Bronchial epithelial cell (primary cell): ENCODE data around the gene TSPEAR. TPM values are rescaled to one million over a fixed set of nuclear protein-coding genes. Genes with fewer than 3 reads are reported as not detected.

ENCODE experiments used
- DNase-seq: peaks from one replicate; pipeline ENCODE4 v3.0.0-alpha.2; 2010; ENCODE audit warnings: low read depth
- FAIRE-seq: peaks from 2 replicates; lab custom pipeline; 2011; peaks lifted over from hg19 to GRCh38; lab: Jason Lieb, UNC
- H3K27me3 ChIP-seq: 2 replicates; pipeline ENCODE4 v1.5.1; 2011; ENCODE audit warnings: low read length; ENCODE audit not compliant: control insufficient read depth, insufficient read depth
- H3K36me3 ChIP-seq: 2 replicates; pipeline ENCODE4 v1.5.1; 2011; ENCODE audit warnings: low read length; ENCODE audit not compliant: control insufficient read depth, insufficient read depth
- H3K4me3 ChIP-seq: 2 replicates; pipeline ENCODE4 v1.5.1; 2011; ENCODE audit warnings: mild to moderate bottlenecking, low read depth, low read length, control low read depth
- total RNA-seq: library from RNA; depleted of rRNA; stranded (reverse); fragments of >200 nt; gene quantifications from 2 replicates; pipeline ENCODE4 v1.2.1, GENCODE V29; 2014
- TF ChIP-seq, protein P1 (sequence below): IDR thresholded peaks from 2 replicates; pipeline ENCODE4 v1.5.1; 2011; ENCODE audit warnings: mild to moderate bottlenecking, moderate library complexity, low read length, control low read depth, inconsistent platforms; ENCODE audit not compliant: insufficient read depth, severe bottlenecking

TSPEAR gene
- total RNA-seq, 1 donor from 2014 or later: not detected

DNA sequence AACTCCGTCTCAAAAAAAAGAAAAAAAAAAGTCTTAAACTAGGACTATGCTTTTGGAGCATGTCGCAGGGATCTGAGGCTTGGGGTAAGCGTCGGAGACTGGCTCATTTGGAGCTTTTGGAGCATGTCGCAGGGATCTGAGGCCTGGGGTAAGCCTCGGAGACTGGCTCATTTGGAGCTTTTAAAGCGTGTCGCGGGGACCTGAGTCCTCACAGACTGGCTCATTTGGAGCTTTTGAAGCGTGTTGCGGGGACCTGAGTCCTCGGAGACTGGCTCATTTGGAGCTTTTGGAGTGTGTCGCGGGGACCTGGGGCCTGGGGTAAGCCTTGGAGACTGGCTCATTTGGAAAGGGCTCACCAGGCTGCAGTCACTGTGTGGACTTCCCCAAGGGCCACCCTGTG lies 13.6 kb upstream of the TSPEAR start:
- TF ChIP-seq, protein P1, sequence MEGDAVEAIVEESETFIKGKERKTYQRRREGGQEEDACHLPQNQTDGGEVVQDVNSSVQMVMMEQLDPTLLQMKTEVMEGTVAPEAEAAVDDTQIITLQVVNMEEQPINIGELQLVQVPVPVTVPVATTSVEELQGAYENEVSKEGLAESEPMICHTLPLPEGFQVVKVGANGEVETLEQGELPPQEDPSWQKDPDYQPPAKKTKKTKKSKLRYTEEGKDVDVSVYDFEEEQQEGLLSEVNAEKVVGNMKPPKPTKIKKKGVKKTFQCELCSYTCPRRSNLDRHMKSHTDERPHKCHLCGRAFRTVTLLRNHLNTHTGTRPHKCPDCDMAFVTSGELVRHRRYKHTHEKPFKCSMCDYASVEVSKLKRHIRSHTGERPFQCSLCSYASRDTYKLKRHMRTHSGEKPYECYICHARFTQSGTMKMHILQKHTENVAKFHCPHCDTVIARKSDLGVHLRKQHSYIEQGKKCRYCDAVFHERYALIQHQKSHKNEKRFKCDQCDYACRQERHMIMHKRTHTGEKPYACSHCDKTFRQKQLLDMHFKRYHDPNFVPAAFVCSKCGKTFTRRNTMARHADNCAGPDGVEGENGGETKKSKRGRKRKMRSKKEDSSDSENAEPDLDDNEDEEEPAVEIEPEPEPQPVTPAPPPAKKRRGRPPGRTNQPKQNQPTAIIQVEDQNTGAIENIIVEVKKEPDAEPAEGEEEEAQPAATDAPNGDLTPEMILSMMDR: no peak
- Histone ChIP-seq H3K27me3 (no peaks in the 10 kb centered on the region), H3K4me3 (no peak overlapping the region), H3K36me3 (no peaks in the 10 kb centered on the region)
- FAIRE-seq: no peak
- no peak for DNase-seq

DNA sequence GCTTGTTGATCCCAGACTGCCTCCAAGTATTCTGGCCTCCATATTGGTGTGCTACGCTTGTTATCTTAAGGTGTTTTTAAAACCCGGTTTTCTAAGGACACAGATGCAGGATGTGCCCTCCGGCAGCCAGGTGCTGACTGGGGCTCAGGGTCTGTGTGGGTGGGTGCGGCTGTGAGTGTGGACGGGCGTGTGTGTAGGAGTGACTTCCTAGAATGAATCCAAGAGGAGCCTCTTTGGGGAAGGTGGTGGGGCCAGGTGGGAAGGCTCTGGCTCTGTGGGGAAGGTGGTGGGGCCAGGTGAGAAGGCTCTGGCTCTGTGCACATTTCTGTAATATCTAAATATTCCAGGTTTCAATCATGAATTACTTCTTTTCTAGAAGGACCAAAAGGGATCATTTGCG lies 12.8 kb upstream of the TSPEAR start:
- TF ChIP-seq, protein P1: no peak
- H3K4me3 ChIP-seq: no peak overlapping the region
- no peaks in the 10 kb centered on the region for H3K36me3 ChIP-seq
- FAIRE-seq (no peak), DNase-seq (no peak)
- no peaks in the 10 kb centered on the region for H3K27me3 ChIP-seq

DNA sequence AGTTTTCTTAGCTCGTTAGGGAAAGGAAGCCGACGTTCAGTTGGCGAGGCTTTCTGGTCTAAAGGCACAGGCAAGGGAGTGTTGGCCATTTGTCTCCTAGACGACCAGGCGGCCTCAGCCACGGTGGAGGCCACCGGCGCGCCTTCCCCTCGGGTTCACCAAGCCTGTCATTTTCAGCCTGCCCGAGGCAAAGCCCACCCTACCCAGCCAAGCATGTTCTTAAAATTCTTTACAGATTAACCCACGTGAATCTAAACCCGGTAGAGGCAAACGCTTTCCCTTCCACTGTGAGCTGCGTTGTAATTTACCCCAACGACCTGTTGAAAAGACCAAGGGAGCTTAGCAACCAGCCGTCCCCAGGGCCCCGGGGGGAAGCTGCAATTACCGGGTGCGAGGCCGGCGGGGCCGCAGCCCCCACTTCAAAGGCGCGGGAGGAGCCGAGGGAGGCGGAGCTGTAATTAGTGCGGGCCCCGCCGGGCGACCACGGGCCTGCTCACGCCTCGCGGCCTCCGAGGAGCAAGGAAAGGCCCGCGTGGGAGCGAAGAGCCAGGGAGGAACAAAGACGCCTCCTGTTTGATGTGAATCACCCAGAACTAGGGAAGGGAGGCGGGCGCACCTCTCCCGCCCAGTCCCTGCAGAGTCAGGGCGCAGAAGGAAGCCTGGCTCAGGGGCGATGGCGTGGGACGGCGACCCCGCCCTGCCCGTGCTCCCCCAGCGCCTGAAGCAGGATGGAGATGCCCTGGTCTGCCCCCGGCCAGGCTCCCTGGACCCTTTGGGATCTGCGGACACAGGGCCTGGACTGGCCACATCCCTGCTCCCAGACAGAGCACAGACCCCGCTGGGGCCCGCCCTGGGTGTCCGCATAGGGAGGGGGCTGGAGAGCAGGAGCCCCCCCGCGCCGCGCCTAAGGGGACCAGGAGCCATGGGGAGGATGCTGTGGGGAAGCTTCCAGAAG lies 12.1 kb upstream of the TSPEAR start:
- Histone ChIP-seq H3K4me3 (no peak overlapping the region), H3K27me3 (peaks cover under 1% of the 10 kb centered on the region), H3K36me3 (no peaks in the 10 kb centered on the region)
- FAIRE-seq: no peak
- DNase-seq: no peak
- TF ChIP-seq, protein P1: no peak

- TF ChIP-seq, protein P1: no peak
- Histone ChIP-seq H3K36me3 (no peaks in the 10 kb centered on the region), H3K27me3 (peaks cover 2% of the 10 kb centered on the region), H3K4me3 (no peak overlapping the region)
- FAIRE-seq (no peak), DNase-seq (no peak)
Observed at GRCh38 chr21:44722731-44723130, 11.4 kb upstream of the TSPEAR start.

DNA sequence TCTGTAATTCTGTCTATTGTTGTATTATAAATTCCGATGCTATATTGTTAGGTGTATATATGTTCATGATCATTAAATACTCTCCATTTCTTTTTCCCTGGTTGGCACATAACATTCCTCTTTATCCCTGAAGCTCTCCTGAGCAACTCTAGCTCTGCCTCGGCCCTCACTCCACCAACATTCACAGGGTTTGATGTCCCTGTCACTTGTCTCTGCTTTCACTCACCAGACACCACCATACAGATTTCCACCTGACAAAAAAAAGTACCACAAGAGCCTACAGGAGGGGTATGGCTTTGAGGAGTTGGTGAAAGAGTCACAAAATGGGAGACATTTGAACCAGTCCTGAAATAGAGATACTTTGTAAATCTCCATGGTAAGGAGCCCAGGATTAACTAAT lies 8.8 kb upstream of the TSPEAR start:
- Histone ChIP-seq H3K36me3 (no peaks in the 10 kb centered on the region), H3K4me3 (no peak overlapping the region), H3K27me3 (peaks cover 2% of the 10 kb centered on the region)
- DNase-seq (no peak), FAIRE-seq (no peak)
- TF ChIP-seq, protein P1: no peak
